OCI-LY7 (cell line): Measurements from ENCODE around the gene DPH7.

Experiments
- CTCF ChIP-seq: fragments of 200-600 bp; sonication (generic); conservative IDR thresholded peaks from 2 replicates; pipeline ENCODE4 v1.5.1; 2014; ENCODE audit warnings: mild to moderate bottlenecking, antibody characterized with exemption, low read length, moderate library complexity, mixed read lengths
- EZH2phosphoT487 ChIP-seq: fragments of 200-600 bp; sonication (generic); IDR thresholded peaks from 2 replicates; pipeline ENCODE4 v1.6.1; 2018; ENCODE audit warnings: low read depth, borderline replicate concordance, mild to moderate bottlenecking, mixed run types, antibody characterized with exemption, low read length, moderate library complexity, mixed read lengths

- TF ChIP-seq CTCF (peak; percentile 90), EZH2phosphoT487 (no peak)
Observed at GRCh38 chr9:137534256-137535119, 44.2 kb downstream of the DPH7 start.
